ENCODE data around the gene ZYX.
A peak's percentile ranks its signal among the peaks of the same experiment; 100 is the strongest.

DNA sequence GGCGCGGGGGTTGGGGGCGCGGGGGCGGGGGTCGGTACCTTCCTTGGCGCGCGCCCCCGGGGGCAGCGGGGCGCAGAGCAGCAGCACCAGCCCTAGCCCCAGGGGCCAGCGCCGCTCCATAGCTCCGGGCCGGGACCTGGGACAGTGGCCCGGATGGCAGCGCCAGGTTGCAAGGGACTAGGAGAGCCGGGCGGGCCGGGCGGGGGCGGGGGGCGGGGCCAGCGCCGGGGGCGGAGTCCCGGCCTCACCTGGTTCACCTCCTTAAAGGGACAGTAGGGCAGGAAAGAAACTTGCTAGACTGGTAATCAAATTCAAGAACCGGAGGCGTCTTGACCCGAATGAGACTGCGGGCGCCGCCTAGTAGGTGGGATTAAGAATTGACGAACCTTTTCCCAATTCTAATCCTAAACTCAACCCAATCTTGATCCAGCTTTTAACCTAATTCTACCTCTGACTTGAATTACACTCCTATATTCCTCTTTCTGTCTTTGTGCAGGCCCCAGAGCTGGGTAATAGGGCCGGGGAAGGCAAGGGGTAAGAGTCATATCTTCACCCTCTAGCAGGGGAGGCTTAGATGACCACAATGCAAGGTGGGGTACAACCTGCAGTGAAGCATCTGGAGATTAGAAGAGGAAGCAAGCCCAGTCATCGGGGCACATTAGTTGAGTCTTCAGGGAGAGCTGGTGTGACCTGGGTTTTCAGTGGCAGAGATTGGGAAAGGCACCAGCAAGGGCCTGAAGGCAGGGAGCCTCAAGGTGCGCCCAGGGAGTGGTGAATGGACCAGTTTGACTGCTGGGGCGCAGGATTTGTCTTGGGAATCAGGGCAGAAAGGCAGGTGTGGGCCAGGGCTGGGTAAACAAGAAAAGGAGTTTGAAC, 27.8 kb downstream of the ZYX start, which contains the start of gene EPHA1:
- no peak for TF ChIP-seq RFXAP (CRISPR knock-in tag; IDR thresholded peaks at IDR 0.05; ENCODE audit: borderline replicate concordance)
- no peak for TF ChIP-seq GZF1 (CRISPR knock-in tag; IDR thresholded peaks at IDR 0.05)
- TF ChIP-seq, protein P1, sequence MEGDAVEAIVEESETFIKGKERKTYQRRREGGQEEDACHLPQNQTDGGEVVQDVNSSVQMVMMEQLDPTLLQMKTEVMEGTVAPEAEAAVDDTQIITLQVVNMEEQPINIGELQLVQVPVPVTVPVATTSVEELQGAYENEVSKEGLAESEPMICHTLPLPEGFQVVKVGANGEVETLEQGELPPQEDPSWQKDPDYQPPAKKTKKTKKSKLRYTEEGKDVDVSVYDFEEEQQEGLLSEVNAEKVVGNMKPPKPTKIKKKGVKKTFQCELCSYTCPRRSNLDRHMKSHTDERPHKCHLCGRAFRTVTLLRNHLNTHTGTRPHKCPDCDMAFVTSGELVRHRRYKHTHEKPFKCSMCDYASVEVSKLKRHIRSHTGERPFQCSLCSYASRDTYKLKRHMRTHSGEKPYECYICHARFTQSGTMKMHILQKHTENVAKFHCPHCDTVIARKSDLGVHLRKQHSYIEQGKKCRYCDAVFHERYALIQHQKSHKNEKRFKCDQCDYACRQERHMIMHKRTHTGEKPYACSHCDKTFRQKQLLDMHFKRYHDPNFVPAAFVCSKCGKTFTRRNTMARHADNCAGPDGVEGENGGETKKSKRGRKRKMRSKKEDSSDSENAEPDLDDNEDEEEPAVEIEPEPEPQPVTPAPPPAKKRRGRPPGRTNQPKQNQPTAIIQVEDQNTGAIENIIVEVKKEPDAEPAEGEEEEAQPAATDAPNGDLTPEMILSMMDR (CRISPR knock-in tag; IDR thresholded peaks at IDR 0.05) = 0 out of 2 replicates have a peak, but pooled peaks have one; percentile 3
- TF ChIP-seq MZF1 (CRISPR knock-in tag; IDR thresholded peaks at IDR 0.05; ENCODE audit: borderline replicate concordance) = no peak
- TF ChIP-seq PHF21A (CRISPR knock-in tag; IDR thresholded peaks at IDR 0.05) = no peak
- no peak for TF ChIP-seq JUN (CRISPR knock-in tag; IDR thresholded peaks at IDR 0.05)
- TF ChIP-seq ZSCAN30 (CRISPR knock-in tag; IDR thresholded peaks at IDR 0.05) = no peak
- no peak for TF ChIP-seq ZNF780A (CRISPR knock-in tag; IDR thresholded peaks at IDR 0.05)
- no peak for TF ChIP-seq ZNF792 (CRISPR knock-in tag; IDR thresholded peaks at IDR 0.05)
- TF ChIP-seq ZBTB1 (CRISPR knock-in tag; IDR thresholded peaks at IDR 0.05; ENCODE audit: borderline replicate concordance) = no peak

Measured in HepG2 (cell line).